Tibial artery (tissue), 4 donors: ENCODE data around the gene IQCF6.
"Not testable (repeated sequence)": the region's sequence is repeated elsewhere in the genome, so short reads cannot be mapped to it uniquely, and the experiment has no call there.

ENCODE experiments used
- DNase-seq, 2 donors: peaks; one replicate each; pipeline ENCODE4 v3.0.0-alpha.2; 2019
- H3K27ac ChIP-seq, 2 donors: fragments of 200-600 bp; sonication (generic) in 1 of 2; 1 replicate in 1 of 2; 2 replicates in 1 of 2; pipeline ENCODE4 v1.5.1; 2018 to 2019; ENCODE audit warnings: mild to moderate bottlenecking in 1 of 2
- H3K27me3 ChIP-seq, 2 donors: fragments of 200-600 bp; sonication (generic) in 1 of 2; one replicate each; pipeline versions ENCODE4 v1.5.1 to v1.6.0; 2016 to 2019
- H3K36me3 ChIP-seq, 3 donors: fragments of 200-600 bp; sonication (generic) in 2 of 3; one replicate each; pipeline ENCODE4 v1.5.1; 2016 to 2019; ENCODE audit warnings: mild to moderate bottlenecking in 2 of 3
- H3K4me1 ChIP-seq, 4 donors: fragments of 200-600 bp; sonication (generic) in 2 of 4; 1 replicate in 3 of 4; 2 replicates in 1 of 4; pipeline ENCODE4 v1.5.1; 2016 to 2019
- H3K4me3 ChIP-seq, 2 donors: fragments of 200-600 bp; sonication (generic) in 1 of 2; 1 replicate in 1 of 2; 2 replicates in 1 of 2; pipeline ENCODE4 v1.5.1; 2018 to 2019; ENCODE audit warnings: mild to moderate bottlenecking in 2 of 2
- H3K9me3 ChIP-seq, 3 donors: fragments of 200-600 bp; sonication (generic) in 1 of 3; one replicate each; pipeline ENCODE4 v1.5.1; 2016 to 2019
- intact Hi-C: fragments of 100-400 bp; cut with DNase I; formaldehyde crosslinking; loops from one replicate; pipeline ENCODE4 v1.15.0; 2023; ENCODE audit warnings: low total_unique reads
- TF ChIP-seq, protein P1 (sequence below), 2 experiments: fragments of 200-600 bp in 1 of 2; fragments of 450-650 bp in 1 of 2; IDR thresholded peaks; one replicate each; pipeline ENCODE4 v1.5.1; 2017 to 2019; ENCODE audit warnings: antibody characterized with exemption in 2 of 2, mild to moderate bottlenecking in 1 of 2, moderate library complexity in 1 of 2

The IQCF6 gene

DNA sequence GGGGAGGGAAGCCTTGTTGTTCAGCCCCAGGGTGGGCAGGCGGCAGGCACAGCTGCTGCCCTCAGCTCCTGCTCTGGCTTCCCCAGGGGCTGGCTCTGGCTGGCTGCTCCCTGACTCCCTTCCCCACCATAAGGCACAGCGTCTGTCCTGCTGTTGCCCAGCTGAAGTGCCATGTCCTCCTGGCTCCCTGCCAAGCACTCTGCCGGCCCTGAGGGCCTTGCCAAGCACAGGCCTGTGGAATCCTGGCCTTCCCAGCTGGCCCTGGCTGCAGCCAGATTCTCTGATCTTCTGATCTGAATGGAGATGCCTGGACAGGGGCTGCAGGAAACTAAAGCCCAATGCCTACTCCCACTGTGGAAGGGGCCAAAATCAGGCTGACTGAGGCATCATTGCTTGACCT lies 1.1 kb downstream of the IQCF6 start:
- intact Hi-C loops, result no loop called here
- Histone ChIP-seq H3K27ac (no peak overlapping the region), H3K27me3 (peaks cover 0 to 6% of the 10 kb centered on the region in 2 donors), H3K9me3 (no peaks in the 10 kb centered on the region), H3K4me3 (no peak overlapping the region), H3K36me3 (no peaks in the 10 kb centered on the region), H3K4me1 (no peaks in the 10 kb centered on the region)
- no peak for DNase-seq
- TF ChIP-seq, protein P1, sequence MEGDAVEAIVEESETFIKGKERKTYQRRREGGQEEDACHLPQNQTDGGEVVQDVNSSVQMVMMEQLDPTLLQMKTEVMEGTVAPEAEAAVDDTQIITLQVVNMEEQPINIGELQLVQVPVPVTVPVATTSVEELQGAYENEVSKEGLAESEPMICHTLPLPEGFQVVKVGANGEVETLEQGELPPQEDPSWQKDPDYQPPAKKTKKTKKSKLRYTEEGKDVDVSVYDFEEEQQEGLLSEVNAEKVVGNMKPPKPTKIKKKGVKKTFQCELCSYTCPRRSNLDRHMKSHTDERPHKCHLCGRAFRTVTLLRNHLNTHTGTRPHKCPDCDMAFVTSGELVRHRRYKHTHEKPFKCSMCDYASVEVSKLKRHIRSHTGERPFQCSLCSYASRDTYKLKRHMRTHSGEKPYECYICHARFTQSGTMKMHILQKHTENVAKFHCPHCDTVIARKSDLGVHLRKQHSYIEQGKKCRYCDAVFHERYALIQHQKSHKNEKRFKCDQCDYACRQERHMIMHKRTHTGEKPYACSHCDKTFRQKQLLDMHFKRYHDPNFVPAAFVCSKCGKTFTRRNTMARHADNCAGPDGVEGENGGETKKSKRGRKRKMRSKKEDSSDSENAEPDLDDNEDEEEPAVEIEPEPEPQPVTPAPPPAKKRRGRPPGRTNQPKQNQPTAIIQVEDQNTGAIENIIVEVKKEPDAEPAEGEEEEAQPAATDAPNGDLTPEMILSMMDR (IDR thresholded peaks at IDR 0.05), result no peak

DNA sequence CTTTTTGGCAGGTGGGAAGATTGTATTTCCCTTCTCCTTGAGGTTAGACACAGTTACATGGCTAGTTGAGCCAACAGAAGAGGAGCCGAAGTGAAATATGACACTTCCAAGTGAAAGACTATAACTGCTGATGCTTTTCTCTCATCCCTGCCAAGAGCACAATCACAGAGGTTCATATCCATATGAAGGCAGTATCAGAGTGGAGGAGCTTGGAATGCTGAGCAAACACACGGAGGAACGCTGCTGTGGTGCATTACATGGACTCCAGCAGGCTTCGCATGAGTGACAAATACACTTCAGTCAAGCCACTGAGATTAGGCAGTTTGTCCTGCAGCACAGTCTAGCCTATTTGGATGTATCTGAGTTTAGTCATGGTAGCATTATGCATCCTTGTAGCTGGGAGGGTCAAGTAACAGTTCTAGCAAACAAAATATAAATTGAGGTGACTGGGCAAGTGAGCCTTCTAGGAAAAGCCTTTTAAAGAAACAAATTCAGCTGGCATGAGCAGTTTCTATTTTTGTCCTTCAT lies 5.4 kb downstream of the IQCF6 start:
- Histone ChIP-seq H3K36me3 (no peaks in the 10 kb centered on the region), H3K4me3 (no peak overlapping the region), H3K27ac (no peak overlapping the region), H3K4me1 (no peaks in the 10 kb centered on the region), H3K27me3 (peaks cover 0 to 6% of the 10 kb centered on the region in 2 donors), H3K9me3 (no peaks in the 10 kb centered on the region)
- intact Hi-C loops, result no loop called here
- TF ChIP-seq, protein P1 (IDR thresholded peaks at IDR 0.05), result no peak
- DNase-seq, result no peak

DNA sequence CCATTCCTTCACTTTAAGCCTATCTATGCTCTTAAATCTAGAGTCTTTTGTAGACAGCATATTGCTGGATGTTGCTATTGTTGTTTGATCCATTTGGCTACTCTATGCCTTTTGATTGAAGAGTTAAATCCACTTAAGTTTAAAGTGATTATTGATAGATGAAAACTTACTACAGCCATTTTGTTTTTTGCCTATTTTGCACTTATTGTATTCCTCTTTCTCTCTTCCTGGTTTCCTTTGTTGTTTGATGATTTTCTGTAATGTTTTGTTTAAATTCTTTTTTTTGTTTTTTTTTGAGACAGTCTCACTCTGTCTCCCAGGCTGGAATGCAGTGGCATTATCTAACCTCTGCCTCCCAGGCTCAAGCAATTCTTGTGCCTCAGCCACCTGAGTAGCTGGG lies 19.8 kb downstream of the IQCF6 start:
- TF ChIP-seq, protein P1 (IDR thresholded peaks at IDR 0.05), result no peak
- DNase-seq, result no peak
- Histone ChIP-seq H3K4me1 (no peaks in the 10 kb centered on the region), H3K4me3 (no peak overlapping the region), H3K36me3 (no peaks in the 10 kb centered on the region), H3K27ac (no peak overlapping the region), H3K9me3 (peaks cover 8 to 21% (median 18%) of the 10 kb centered on the region in 3 donors), H3K27me3 (no peaks in the 10 kb centered on the region)
- intact Hi-C loops, result no loop called here

DNA sequence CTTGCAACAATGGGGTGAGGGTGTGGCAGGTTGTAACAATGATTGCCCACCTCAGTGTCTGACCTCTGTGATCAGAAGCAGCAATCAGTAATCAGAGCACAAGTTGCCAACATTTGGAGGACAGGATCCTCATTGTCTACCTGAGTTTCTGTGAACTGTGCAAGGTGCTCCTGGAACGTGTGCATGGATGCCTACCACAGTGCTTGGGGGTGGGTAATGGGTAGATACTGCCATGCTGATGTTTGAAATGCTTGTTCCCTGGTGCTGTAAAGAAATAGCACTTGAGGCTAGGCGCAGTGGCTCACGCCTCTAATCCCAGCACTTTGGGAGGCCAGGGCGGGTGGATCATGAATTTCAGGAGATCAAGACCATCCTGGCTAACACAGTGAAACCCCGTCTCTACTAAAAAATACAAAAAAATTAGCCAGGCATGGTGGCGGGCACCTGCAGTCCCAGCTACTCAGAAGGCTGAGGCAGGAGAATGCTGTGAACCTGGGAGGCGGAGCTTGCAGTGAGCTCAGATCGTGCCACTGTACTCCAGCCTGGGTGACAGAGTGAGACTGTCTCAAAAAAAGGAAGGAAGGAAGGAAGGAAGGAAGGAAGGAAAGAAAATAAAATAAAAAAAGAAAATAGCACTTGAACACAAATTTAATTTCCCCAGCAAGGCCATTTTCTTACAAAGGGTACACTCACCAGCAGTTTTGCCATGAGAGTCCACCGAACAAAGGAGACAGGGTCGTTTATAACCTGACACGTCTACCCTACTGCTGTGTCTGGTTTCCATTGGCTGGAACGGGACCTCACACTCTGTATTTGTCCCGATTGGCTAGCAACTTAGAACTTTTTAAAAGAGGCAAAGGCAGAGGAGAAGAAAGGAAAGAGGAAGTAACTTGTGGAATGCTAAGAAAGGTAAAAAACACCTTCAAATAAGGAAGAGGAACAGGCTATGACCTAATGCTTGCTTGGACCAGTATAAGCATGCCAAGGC lies 25.0 kb downstream of the IQCF6 start:
- H3K9me3 ChIP-seq, DNase-seq, H3K27ac ChIP-seq, H3K27me3 ChIP-seq, intact Hi-C loops, H3K4me3 ChIP-seq, H3K36me3 ChIP-seq, H3K4me1 ChIP-seq: not testable (repeated sequence)

GRCh38 chr3:51751287-51751686 lies 27.8 kb downstream of the IQCF6 start:
- no peak overlapping the region for H3K27ac ChIP-seq
- H3K9me3 ChIP-seq, result no peaks in the 10 kb centered on the region
- no peak overlapping the region for H3K4me3 ChIP-seq
- H3K27me3 ChIP-seq, result no peaks in the 10 kb centered on the region
- DNase-seq, result no peak
- H3K36me3 ChIP-seq, result no peaks in the 10 kb centered on the region
- H3K4me1 ChIP-seq, result no peaks in the 10 kb centered on the region
- intact Hi-C loops, result no loop called here
- TF ChIP-seq, protein P1 (IDR thresholded peaks at IDR 0.05), result no peak

DNA sequence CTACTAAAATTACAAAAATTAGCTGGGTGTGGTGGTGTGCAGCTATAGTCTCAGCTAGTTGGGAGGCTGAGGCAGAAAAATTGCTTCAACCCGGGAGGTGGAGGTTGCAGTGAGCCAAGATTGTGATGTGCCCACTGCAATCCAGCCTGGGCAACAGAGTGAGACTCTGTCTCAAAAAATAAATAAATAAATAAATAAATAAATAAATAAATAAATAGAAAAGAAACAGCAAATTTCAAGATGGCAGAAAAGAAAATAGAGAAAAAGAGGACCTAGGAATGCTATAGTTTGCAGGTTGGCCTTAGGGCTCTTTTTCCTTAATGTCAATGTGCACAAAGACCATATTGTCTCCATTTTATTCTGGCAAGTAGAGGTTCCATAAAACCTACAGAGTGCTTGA lies 28.2 kb downstream of the IQCF6 start:
- no peaks in the 10 kb centered on the region for H3K4me1 ChIP-seq
- H3K27ac ChIP-seq, result no peak overlapping the region
- no peak overlapping the region for H3K4me3 ChIP-seq
- intact Hi-C loops, result no loop called here
- no peaks in the 10 kb centered on the region for H3K27me3 ChIP-seq
- TF ChIP-seq, protein P1 (IDR thresholded peaks at IDR 0.05), result no peak
- no peaks in the 10 kb centered on the region for H3K36me3 ChIP-seq
- DNase-seq, result no peak
- no peaks in the 10 kb centered on the region for H3K9me3 ChIP-seq
